SK-N-SH (cell line): Measurements from ENCODE around the gene SDK1. TPM values are rescaled to one million over a fixed set of nuclear protein-coding genes. Genes with fewer than 3 reads are reported as not detected.

Source experiments
- CTCF ChIA-PET: fragments of 300-600, 350-600 bp; formaldehyde crosslinking; extraction: SDS; loops from one replicate; lab custom pipeline; 2021; lab: Yijun Ruan, JAX
- POLR2A ChIA-PET: fragments of 350-600 bp; sonication (Branson Sonifier 250); formaldehyde crosslinking; extraction: SDS; loops from one replicate; lab custom pipeline; 2020; ENCODE audit warnings: antibody characterized with exemption, inconsistent platforms; lab: Yijun Ruan, JAX
- DNase-seq: peaks from one replicate; pipeline ENCODE4 v3.0.0; 2012
- H2AFZ ChIP-seq: fragments of 200-600 bp; sonication (generic); 2 replicates; pipeline ENCODE4 v1.8.1; 2016; ENCODE audit warnings: antibody characterized with exemption, mild to moderate bottlenecking, low read depth
- H3F3A ChIP-seq: fragments of 200-600 bp; sonication (generic); replicated peaks from 2 replicates; pipeline ENCODE3; 2016; ENCODE audit warnings: antibody characterized with exemption, mild to moderate bottlenecking; ENCODE audit not compliant: insufficient read depth
- H3K27ac ChIP-seq, 2 experiments: fragments of 200-500 bp in 1 of 2; fragments of 200-600 bp in 1 of 2; sonication (Bioruptor generic) in 1 of 2; sonication (generic), shearing (Covaris generic) in 1 of 2; 2 replicates each; pipeline versions ENCODE4 v1.5.1 to v1.6.1; 2014 to 2016; ENCODE audit warnings: low read depth in 2 of 2, inconsistent platforms in 1 of 2, low read length in 1 of 2, mild to moderate bottlenecking in 1 of 2, mixed read lengths in 1 of 2
- H3K27me3 ChIP-seq: fragments of 200-600 bp; sonication (generic), shearing (Covaris generic); 2 replicates; pipeline ENCODE4 v1.6.1; 2016; ENCODE audit warnings: mixed run types; ENCODE audit not compliant: insufficient read depth
- H3K36me3 ChIP-seq, 2 experiments: fragments of 200-500 bp in 1 of 2; fragments of 200-600 bp in 1 of 2; sonication (Bioruptor generic) in 1 of 2; sonication (generic) in 1 of 2; replicated peaks in 1 of 2; 2 replicates each; pipeline versions ENCODE3 to v1.5.1; 2014 to 2016; ENCODE audit warnings: low read length in 1 of 2, mild to moderate bottlenecking in 1 of 2; ENCODE audit not compliant: insufficient read depth in 2 of 2, control insufficient read depth in 1 of 2
- H3K4me1 ChIP-seq, 2 experiments: fragments of 200-500 bp in 1 of 2; fragments of 200-600 bp in 1 of 2; sonication (Bioruptor generic) in 1 of 2; sonication (generic), shearing (Covaris generic) in 1 of 2; 2 replicates each; pipeline versions ENCODE4 v1.5.1 to v1.6.1; 2014 to 2016; ENCODE audit warnings: low read depth in 1 of 2, low read length in 1 of 2, mixed run types in 1 of 2; ENCODE audit not compliant: insufficient read depth in 2 of 2, control insufficient read depth in 1 of 2
- H3K4me2 ChIP-seq: fragments of 200-600 bp; sonication (generic), shearing (Covaris generic); 2 replicates; pipeline ENCODE4 v1.6.1; 2017; ENCODE audit warnings: mixed run types
- H3K4me3 ChIP-seq, 2 experiments: fragments of 200-500 bp in 1 of 2; fragments of 200-600 bp in 1 of 2; sonication (Bioruptor generic) in 1 of 2; sonication (generic), shearing (Covaris generic) in 1 of 2; 2 replicates each; pipeline versions ENCODE4 v1.5.1 to v1.8.1; 2014 to 2016; ENCODE audit warnings: low read depth in 2 of 2, inconsistent platforms in 1 of 2, low read length in 1 of 2, mild to moderate bottlenecking in 1 of 2, mixed read lengths in 1 of 2, moderate library complexity in 1 of 2
- H3K79me2 ChIP-seq: fragments of 200-600 bp; sonication (generic); 2 replicates; pipeline ENCODE4 v1.8.1; 2017; ENCODE audit warnings: mild to moderate bottlenecking; ENCODE audit not compliant: insufficient read depth
- H3K9ac ChIP-seq: fragments of 200-600 bp; sonication (generic); 2 replicates; pipeline ENCODE4 v1.6.1; 2017; ENCODE audit warnings: mixed run types
- H3K9me2 ChIP-seq: fragments of 200-600 bp; sonication (generic); 2 replicates; pipeline ENCODE4 v1.6.1; 2017; ENCODE audit warnings: mixed run types
- H3K9me3 ChIP-seq: fragments of 200-600 bp; sonication (generic); 2 replicates; pipeline ENCODE4 v1.6.1; 2017; ENCODE audit warnings: mixed run types, mild to moderate bottlenecking, moderate library complexity
- H4K20me1 ChIP-seq: fragments of 200-600 bp; sonication (generic); 2 replicates; pipeline ENCODE4 v1.6.1; 2017; ENCODE audit warnings: mild to moderate bottlenecking, mixed run types; ENCODE audit not compliant: insufficient read depth
- CHD2 ChIP-seq: fragments of 150-350 bp; IDR thresholded peaks from 2 replicates; pipeline ENCODE4 v1.6.1; 2018; ENCODE audit warnings: low read length; ENCODE audit not compliant: partially characterized antibody
- CTCF ChIP-seq: fragments of 200-600 bp; sonication (generic); IDR thresholded peaks from 2 replicates; pipeline ENCODE4 v1.6.1; 2017; ENCODE audit warnings: antibody characterized with exemption, mild to moderate bottlenecking, moderate library complexity
- ELF1 ChIP-seq: IDR thresholded peaks from 2 replicates; pipeline ENCODE4 v1.4.0; 2012
- FOSL2 ChIP-seq: IDR thresholded peaks from 2 replicates; pipeline ENCODE4 v1.4.0; 2012; ENCODE audit warnings: low read depth, mild to moderate bottlenecking, moderate library complexity, borderline replicate concordance
- FOXJ3 ChIP-seq: sonication (generic); formaldehyde crosslinking; IDR thresholded peaks from 2 replicates; pipeline ENCODE4 v1.5.1; 2020; ENCODE audit warnings: mild to moderate bottlenecking, missing genetic modification reagents
- FOXM1 ChIP-seq: IDR thresholded peaks from 2 replicates; pipeline ENCODE4 v1.4.0; 2012; ENCODE audit warnings: low read depth, mild to moderate bottlenecking
- GABPA ChIP-seq: IDR thresholded peaks from 2 replicates; pipeline ENCODE4 v1.4.0; 2012; ENCODE audit warnings: low read depth, mild to moderate bottlenecking
- JUND ChIP-seq: IDR thresholded peaks from 2 replicates; pipeline ENCODE4 v1.4.0; 2012
- MEF2A ChIP-seq: IDR thresholded peaks from 2 replicates; pipeline ENCODE4 v1.4.0; 2012; ENCODE audit warnings: low read depth, borderline replicate concordance
- MXI1 ChIP-seq: IDR thresholded peaks from 2 replicates; pipeline ENCODE4 v1.6.1; 2012; ENCODE audit warnings: mild to moderate bottlenecking, low read depth, low read length, improper control_type of control experiment
- NFIC ChIP-seq: IDR thresholded peaks from 2 replicates; pipeline ENCODE4 v1.4.0; 2012; ENCODE audit warnings: borderline replicate concordance
- NRF1 ChIP-seq: IDR thresholded peaks from 2 replicates; pipeline ENCODE4 v1.6.1; 2012; ENCODE audit warnings: low read depth, mild to moderate bottlenecking, low read length
- RAD21 ChIP-seq: IDR thresholded peaks from 2 replicates; pipeline ENCODE4 v1.6.1; 2012; ENCODE audit warnings: mild to moderate bottlenecking, low read length
- USF1 ChIP-seq: IDR thresholded peaks from 2 replicates; pipeline ENCODE4 v1.4.0; 2012; ENCODE audit warnings: low read depth, borderline replicate concordance
- WGBS: methylation state at CpG from one replicate; pipeline ENCODE4 v1.1.6; 2017; ENCODE audit warnings: low lambda C conversion rate; 5-methylcytosine and 5-hydroxymethylcytosine counted together
- polyA plus RNA-seq, 3 experiments: library from polyadenylated mRNA; depleted of rRNA; stranded (reverse); fragments of >200 nt; gene quantifications; 2 replicates each; pipeline ENCODE4 v1.2.3, GENCODE V29; 2012

SDK1 gene
- polyA plus RNA-seq, 1 of the 3 experiments (the other 2 are of a cell fraction): 1.2 TPM

- Histone ChIP-seq H3K4me1 (peaks cover 0 to 10% of the 10 kb centered on the region in 2 experiments; a peak in 1 of 4 replicates), H3K79me2 (no peaks in the 10 kb centered on the region), H3K9me3 (no peaks in the 10 kb centered on the region), H3K27me3 (no peaks in the 10 kb centered on the region), H4K20me1 (no peaks in the 10 kb centered on the region), H3K9ac (no peak overlapping the region), H3K9me2 (no peaks in the 10 kb centered on the region), H3F3A (no peaks in the 10 kb centered on the region), H3K4me3 (no peak overlapping the region), H3K27ac (no peak overlapping the region), H3K36me3 (no peaks in the 10 kb centered on the region), H3K4me2 (no peak overlapping the region), H2AFZ (no peak overlapping the region)
- WGBS: 72% methylated on average over 10 of the region's 10 CpGs
- TF ChIP-seq JUND: no peak
- no peak for TF ChIP-seq MEF2A
- no peak for DNase-seq
- CTCF ChIA-PET: interaction anchor here (0.5 to 1.1 kb wide), 2 partner anchors 17 to 1038 kb away, joined by 3 read pairs; no protein-coding TSS in a partner anchor
- POLR2A ChIA-PET: no interaction called here
Measured at GRCh38 chr7:4015996-4016395, 714.9 kb downstream of the SDK1 start.

- no peak for TF ChIP-seq FOXM1
- no peak for TF ChIP-seq FOXJ3 (CRISPR knock-in tag)
- no peak for TF ChIP-seq USF1
- no peak for TF ChIP-seq ELF1
- TF ChIP-seq GABPA: no peak
- no peak for TF ChIP-seq NRF1
- TF ChIP-seq, all 33 proteins: peak for 0
- WGBS: 73% methylated on average over 21 of the region's 21 CpGs
Measured at GRCh38 chr7:4017081-4017480, 716.0 kb downstream of the SDK1 start.

GRCh38 chr7:4017785-4018184 lies 716.7 kb downstream of the SDK1 start:
- H3K79me2 ChIP-seq: no peaks in the 10 kb centered on the region
- no peak overlapping the region for H3K9ac ChIP-seq
- H3K4me2 ChIP-seq: no peak overlapping the region
- H3K27ac ChIP-seq: no peak overlapping the region
- no peaks in the 10 kb centered on the region for H3K27me3 ChIP-seq
- H4K20me1 ChIP-seq: no peaks in the 10 kb centered on the region
- no peak overlapping the region for H3K4me3 ChIP-seq
- DNase-seq: no peak
- H2AFZ ChIP-seq: no peak overlapping the region
- H3K9me2 ChIP-seq: no peaks in the 10 kb centered on the region
- CTCF ChIA-PET: interaction anchor here (1.2 kb wide), 1 partner anchor 17 kb away, joined by 3 read pairs; no protein-coding TSS in a partner anchor
- no peaks in the 10 kb centered on the region for H3F3A ChIP-seq
- POLR2A ChIA-PET: no interaction called here
- H3K36me3 ChIP-seq: no peaks in the 10 kb centered on the region
- H3K4me1 ChIP-seq: peaks cover 0 to 10% of the 10 kb centered on the region in 2 experiments; a peak in 1 of 4 replicates
- no peaks in the 10 kb centered on the region for H3K9me3 ChIP-seq
- TF ChIP-seq NRF1 (no peak), CHD2 (no peak), FOSL2 (no peak), RAD21 (no peak), NFIC (no peak), MXI1 (no peak), CTCF (no peak), GABPA (no peak)
- 63% methylated on average over 9 of the region's 9 CpGs for WGBS

More at GRCh38 chr7:4017081-4017480, 716.0 kb downstream of the SDK1 start:
- H2AFZ ChIP-seq: no peak overlapping the region
- ChIA-PET POLR2A (no interaction called here), CTCF (interaction anchor here (1.1 to 1.2 kb wide), 3 partner anchors 11 to 18 kb away, joined by 3 read pairs; no protein-coding TSS in a partner anchor)
- no peak overlapping the region for H3K4me2 ChIP-seq
- H3K79me2 ChIP-seq: no peaks in the 10 kb centered on the region
- H3K9me3 ChIP-seq: no peaks in the 10 kb centered on the region
- no peaks in the 10 kb centered on the region for H4K20me1 ChIP-seq
- H3K36me3 ChIP-seq: no peaks in the 10 kb centered on the region
- no peak overlapping the region for H3K27ac ChIP-seq
- no peak for DNase-seq
- H3K27me3 ChIP-seq: no peaks in the 10 kb centered on the region
- no peak overlapping the region for H3K9ac ChIP-seq
- no peaks in the 10 kb centered on the region for H3F3A ChIP-seq
- H3K4me1 ChIP-seq: peaks cover 0 to 10% of the 10 kb centered on the region in 2 experiments; a peak in 1 of 4 replicates
- no peak overlapping the region for H3K4me3 ChIP-seq
- no peaks in the 10 kb centered on the region for H3K9me2 ChIP-seq
